OCI-LY1 (cell line): Measurements from ENCODE around the gene GPR39.

ENCODE experiments used
- H2AFZ ChIP-seq: fragments of 200-600 bp; sonication (generic), shearing (Covaris generic); 2 replicates; pipeline ENCODE4 v1.6.0; 2014; ENCODE audit warnings: antibody characterized with exemption, mild to moderate bottlenecking, low read length
- H3F3A ChIP-seq: fragments of 200-600 bp; sonication (generic), shearing (Covaris generic); 2 replicates; pipeline ENCODE4 v1.6.0; 2014; ENCODE audit warnings: mild to moderate bottlenecking, antibody characterized with exemption, low read length, moderate library complexity; ENCODE audit not compliant: insufficient read depth
- H3K27ac ChIP-seq: fragments of 200-600 bp; sonication (generic); 2 replicates; pipeline ENCODE4 v1.5.1; 2014; ENCODE audit warnings: low read length, mixed run types, mild to moderate bottlenecking, low read depth; ENCODE audit not compliant: poor library complexity, severe bottlenecking
- H3K27me3 ChIP-seq: fragments of 200-600 bp; sonication (generic); 2 replicates; pipeline ENCODE4 v1.6.0; 2014; ENCODE audit warnings: antibody characterized with exemption, mild to moderate bottlenecking, low read length, moderate library complexity; ENCODE audit not compliant: insufficient read depth
- H3K36me3 ChIP-seq: fragments of 200-600 bp; sonication (generic); 2 replicates; pipeline ENCODE4 v1.6.1; 2014; ENCODE audit warnings: mild to moderate bottlenecking, antibody characterized with exemption, low read length, moderate library complexity, mixed read lengths; ENCODE audit not compliant: insufficient read depth
- H3K4me1 ChIP-seq: fragments of 200-600 bp; sonication (generic); 2 replicates; pipeline ENCODE4 v1.5.1; 2014; ENCODE audit warnings: mild to moderate bottlenecking, low read length, moderate library complexity; ENCODE audit not compliant: insufficient read depth, severe bottlenecking
- H3K4me2 ChIP-seq: fragments of 200-600 bp; sonication (generic), shearing (Covaris generic); 2 replicates; pipeline ENCODE4 v1.6.1; 2014; ENCODE audit warnings: low read length
- H3K4me3 ChIP-seq: fragments of 200-600 bp; sonication (generic); 2 replicates; pipeline ENCODE4 v1.5.1; 2014; ENCODE audit warnings: low read length, low read depth, mild to moderate bottlenecking, mixed read lengths; ENCODE audit not compliant: poor library complexity, severe bottlenecking
- H3K79me2 ChIP-seq: fragments of 200-600 bp; shearing (Covaris generic); 2 replicates; pipeline ENCODE4 v1.6.1; 2016; ENCODE audit warnings: mixed run types, low read length, mixed read lengths; ENCODE audit not compliant: insufficient read depth
- H3K9ac ChIP-seq: fragments of 200-600 bp; sonication (generic), shearing (Covaris generic); 2 replicates; pipeline ENCODE4 v1.6.1; 2014; ENCODE audit warnings: mild to moderate bottlenecking, low read length, mixed read lengths
- H3K9me2 ChIP-seq: fragments of 200-600 bp; sonication (generic), shearing (Covaris generic); 2 replicates; pipeline ENCODE4 v1.6.1; 2014; ENCODE audit warnings: low read depth, mild to moderate bottlenecking, low read length, mixed read lengths
- H3K9me3 ChIP-seq: fragments of 200-600 bp; shearing (Covaris generic); 2 replicates; pipeline ENCODE4 v1.6.1; 2014; ENCODE audit warnings: low read length, mixed read lengths
- H4K20me1 ChIP-seq: fragments of 200-600 bp; sonication (generic), shearing (Covaris generic); 2 replicates; pipeline ENCODE4 v1.6.0; 2016; ENCODE audit warnings: mild to moderate bottlenecking, low read length; ENCODE audit not compliant: insufficient read depth
- CTCF ChIP-seq: fragments of 200-600 bp; sonication (generic), shearing (Covaris generic); IDR thresholded peaks from 2 replicates; pipeline ENCODE4 v1.5.1; 2017; ENCODE audit warnings: mild to moderate bottlenecking, antibody characterized with exemption, low read length, moderate library complexity, mixed read lengths
- EZH2 ChIP-seq: fragments of 200-600 bp; sonication (generic), shearing (Covaris generic); IDR thresholded peaks from 2 replicates; pipeline ENCODE4 v1.8.0; 2017; ENCODE audit warnings: borderline replicate concordance, mixed run types, mild to moderate bottlenecking, antibody characterized with exemption, low read length, moderate library complexity, mixed read lengths

The GPR39 gene

GRCh38 chr2:132680544-132680943, 263.9 kb downstream of the GPR39 start:
- no peaks in the 10 kb centered on the region for H3K79me2 ChIP-seq
- no peaks in the 10 kb centered on the region for H3K9me2 ChIP-seq
- H3K9ac ChIP-seq = no peak overlapping the region
- H3K4me3 ChIP-seq = no peak overlapping the region
- no peaks in the 10 kb centered on the region for H3F3A ChIP-seq
- no peak for TF ChIP-seq EZH2
- no peak for TF ChIP-seq CTCF
- H3K4me2 ChIP-seq = no peak overlapping the region
- no peaks in the 10 kb centered on the region for H3K36me3 ChIP-seq
- no peaks in the 10 kb centered on the region for H4K20me1 ChIP-seq
- no peaks in the 10 kb centered on the region for H3K9me3 ChIP-seq
- no peaks in the 10 kb centered on the region for H3K4me1 ChIP-seq
- no peaks in the 10 kb centered on the region for H3K27me3 ChIP-seq
- no peak overlapping the region for H3K27ac ChIP-seq
- H2AFZ ChIP-seq = no peak overlapping the region

GRCh38 chr2:132681766-132682165, 265.2 kb downstream of the GPR39 start:
- Histone ChIP-seq H3K9ac (no peak overlapping the region), H3F3A (no peaks in the 10 kb centered on the region), H3K4me3 (no peak overlapping the region), H3K4me2 (no peak overlapping the region), H3K79me2 (no peaks in the 10 kb centered on the region), H4K20me1 (no peaks in the 10 kb centered on the region), H3K9me2 (no peaks in the 10 kb centered on the region), H3K36me3 (no peaks in the 10 kb centered on the region), H3K4me1 (no peaks in the 10 kb centered on the region), H2AFZ (no peak overlapping the region), H3K9me3 (no peaks in the 10 kb centered on the region), H3K27me3 (no peaks in the 10 kb centered on the region), H3K27ac (no peak overlapping the region)
- no peak for TF ChIP-seq CTCF

GRCh38 chr2:132690664-132691303, 274.2 kb downstream of the GPR39 start:
- no peaks in the 10 kb centered on the region for H3K9me2 ChIP-seq
- no peak overlapping the region for H3K4me3 ChIP-seq
- no peak overlapping the region for H3K4me2 ChIP-seq
- H3K27ac ChIP-seq = no peak overlapping the region
- no peak overlapping the region for H2AFZ ChIP-seq
- TF ChIP-seq CTCF (no peak), EZH2 (no peak)
- H3K27me3 ChIP-seq = no peaks in the 10 kb centered on the region
- H3K9me3 ChIP-seq = no peaks in the 10 kb centered on the region
- no peaks in the 10 kb centered on the region for H3F3A ChIP-seq
- no peaks in the 10 kb centered on the region for H3K4me1 ChIP-seq
- H4K20me1 ChIP-seq = no peaks in the 10 kb centered on the region
- H3K79me2 ChIP-seq = no peaks in the 10 kb centered on the region
- no peak overlapping the region for H3K9ac ChIP-seq
- H3K36me3 ChIP-seq = no peaks in the 10 kb centered on the region
